GM21381 (cell line): ENCODE measurements around the gene PRICKLE2.

Experiments
- ATAC-seq: cut with Tn5 transposase; IDR thresholded peaks from one replicate; pipeline ENCODE4 v1.9.1; 2021; ENCODE audit warnings: mild to moderate bottlenecking, moderate library complexity; ENCODE audit not compliant: unreplicated experiment

PRICKLE2 gene

DNA sequence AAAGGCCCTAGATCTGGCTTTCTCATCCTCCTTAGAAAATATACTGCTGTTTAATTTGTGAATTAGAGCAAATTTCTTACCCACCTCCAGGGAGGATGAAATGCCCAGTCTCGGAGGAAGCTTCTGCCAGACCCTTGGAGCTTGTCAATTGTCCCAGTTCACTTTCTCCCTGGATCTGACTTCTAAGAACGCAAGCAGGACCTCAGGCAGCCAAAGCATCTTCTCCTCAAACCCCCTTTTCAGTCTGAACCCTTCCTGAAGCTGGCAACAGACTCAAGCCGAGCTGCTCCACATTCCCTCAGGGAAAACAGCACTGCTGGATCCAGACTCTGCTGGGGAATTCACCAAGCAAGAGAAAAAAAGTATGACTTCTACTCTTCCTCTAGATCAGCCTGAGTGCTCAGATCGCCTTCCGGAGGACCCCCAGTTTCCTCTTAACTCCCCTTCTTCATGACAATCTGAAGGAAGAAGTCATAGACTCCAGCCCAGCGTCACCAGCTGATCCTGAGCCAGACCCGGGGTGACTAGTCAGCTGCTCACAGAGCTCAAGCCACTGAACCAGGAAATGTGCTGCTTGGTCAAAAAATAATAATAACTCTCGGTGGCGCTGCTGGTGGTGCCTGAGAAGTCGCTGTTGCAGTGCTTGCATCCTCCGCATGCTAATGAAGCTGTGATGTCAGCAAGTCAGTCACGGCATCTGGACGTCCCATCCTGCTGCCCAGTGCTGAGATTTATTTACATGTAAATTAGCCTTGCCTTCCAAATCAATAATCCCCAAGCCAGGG is at the start of gene PRICKLE2:
TSS of gene PRICKLE2 (minus strand) at position 641 of the 785 bp plus-strand sequence. CDS start 26,539 bp downstream, outside the sequence.
- ATAC-seq = peak; percentile 90

- no peak for ATAC-seq
Measured at GRCh38 chr3:64272842-64273241, 47.6 kb upstream of the PRICKLE2 start.

DNA sequence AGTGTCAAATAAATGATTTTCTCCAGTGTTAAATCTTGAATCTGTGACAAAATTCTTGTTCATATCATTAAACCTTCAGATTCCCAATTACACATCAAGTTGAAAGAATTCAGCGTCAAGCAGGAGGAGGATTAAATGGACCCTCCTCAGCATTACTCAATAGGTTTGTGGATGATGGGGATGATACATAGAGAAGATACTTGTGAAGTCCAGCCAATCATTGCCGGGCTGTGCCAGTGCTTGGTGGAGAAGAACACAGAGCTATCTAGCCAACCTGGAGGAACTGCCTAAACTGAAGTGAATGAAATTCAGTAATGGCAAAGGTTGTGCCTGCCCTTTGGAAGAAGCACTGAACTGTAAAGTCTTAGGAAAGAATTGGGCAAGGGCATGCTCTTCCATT is 47.0 kb upstream of the PRICKLE2 start:
- no peak for ATAC-seq

DNA sequence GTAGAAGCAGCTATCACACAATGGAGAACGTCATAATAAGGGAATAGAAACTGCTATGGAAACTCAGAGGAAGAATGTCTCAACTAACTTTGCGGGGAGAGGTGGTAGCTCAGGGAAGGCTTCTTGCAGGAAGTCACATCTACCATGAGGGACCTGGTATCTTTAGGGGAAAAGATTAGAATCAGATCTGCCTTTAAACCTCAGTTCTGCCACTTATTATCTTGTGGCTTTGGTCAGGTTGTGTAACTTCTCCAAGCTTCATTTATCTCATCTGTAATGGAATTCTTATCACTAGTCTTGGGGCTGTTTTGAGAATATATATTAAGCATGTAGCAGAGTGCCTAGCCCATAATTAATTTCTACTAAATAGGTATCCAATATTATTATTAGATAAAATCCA is 46.4 kb upstream of the PRICKLE2 start:
- no peak for ATAC-seq

DNA sequence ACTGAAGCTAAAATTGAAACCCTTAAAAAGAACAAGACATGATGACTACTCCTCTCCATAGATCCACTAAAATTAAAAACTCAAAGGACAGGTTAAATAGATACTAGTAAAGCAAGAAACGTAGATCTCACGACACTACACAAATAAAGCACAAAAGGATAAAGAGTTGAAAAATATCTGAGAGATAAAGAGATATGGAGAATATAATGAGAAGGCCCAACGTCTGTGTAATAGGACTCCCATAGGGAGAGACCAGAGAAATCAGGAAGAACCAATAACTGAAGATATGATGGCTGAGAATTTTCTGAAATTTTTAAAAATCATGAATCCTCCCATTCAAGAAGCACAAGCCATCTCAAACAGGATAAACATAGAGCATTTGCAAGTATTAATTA is 45.6 kb upstream of the PRICKLE2 start:
- no peak for ATAC-seq

GRCh38 chr3:64270142-64270865 is 45.0 kb upstream of the PRICKLE2 start:
- no peak for ATAC-seq

DNA sequence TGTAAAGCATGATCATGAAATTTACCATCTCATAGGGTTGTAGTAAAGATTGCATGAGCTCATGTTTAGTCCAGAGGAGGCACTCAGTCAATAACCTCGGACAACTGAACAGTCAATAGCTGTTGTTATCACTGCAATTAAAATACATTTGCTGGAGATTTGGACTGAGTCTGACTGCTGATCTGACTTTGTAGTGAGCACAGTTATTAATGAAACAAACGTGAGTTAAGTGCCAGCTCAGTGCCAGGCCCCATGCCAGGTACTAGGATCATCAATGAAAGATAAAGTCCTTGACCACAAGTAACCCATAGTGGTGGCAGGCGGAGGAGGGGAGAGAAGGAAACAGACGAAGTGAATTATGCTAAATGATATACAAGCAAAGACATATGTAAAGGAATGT is 43.7 kb upstream of the PRICKLE2 start:
- ATAC-seq = no peak

DNA sequence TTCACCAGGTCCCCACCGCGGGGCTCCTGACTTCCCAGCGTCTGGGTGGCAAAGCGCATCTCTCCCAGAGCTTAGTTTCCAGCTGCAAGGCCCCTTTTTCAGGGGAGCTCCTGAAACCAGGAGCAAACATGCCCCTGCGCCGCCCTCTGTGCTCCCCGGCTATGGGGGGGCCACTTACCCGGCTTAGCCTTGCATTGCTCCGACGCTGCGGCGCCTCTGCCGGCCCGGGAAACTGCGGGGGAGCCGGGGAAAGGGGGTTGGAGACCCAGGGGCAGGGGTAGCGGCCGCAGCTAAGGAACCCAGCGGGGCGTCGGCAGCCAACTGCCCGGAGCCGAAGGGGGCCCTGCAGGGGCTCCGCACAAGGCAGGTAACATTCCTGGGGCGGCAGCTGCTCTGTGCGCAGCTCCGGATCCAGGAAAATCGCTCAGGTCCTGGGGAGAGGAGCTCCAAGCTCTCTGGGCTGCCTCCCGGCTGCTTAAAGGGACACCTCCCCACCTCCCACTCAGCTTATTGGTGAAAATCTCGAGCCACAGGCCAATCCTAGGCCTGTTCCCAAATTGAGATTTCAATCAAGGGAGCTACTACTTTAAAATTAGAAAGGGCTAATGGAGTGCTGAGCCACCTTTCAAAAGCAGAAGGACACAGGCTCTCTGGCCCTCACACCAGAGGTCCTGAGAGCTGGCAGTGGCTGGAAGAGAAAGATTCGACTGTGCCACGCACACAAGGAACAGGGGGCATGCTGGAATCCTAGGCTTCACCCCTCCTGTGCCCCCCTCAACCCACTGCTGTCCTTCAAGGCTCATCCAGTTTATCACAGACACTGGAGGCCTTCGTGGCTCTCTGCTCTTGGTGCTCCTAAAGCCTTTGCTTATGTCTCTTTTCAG is 42.7 kb upstream of the PRICKLE2 start:
- no peak for ATAC-seq

- no peak for ATAC-seq
Measured at GRCh38 chr3:64266983-64267382, 41.7 kb upstream of the PRICKLE2 start.

DNA sequence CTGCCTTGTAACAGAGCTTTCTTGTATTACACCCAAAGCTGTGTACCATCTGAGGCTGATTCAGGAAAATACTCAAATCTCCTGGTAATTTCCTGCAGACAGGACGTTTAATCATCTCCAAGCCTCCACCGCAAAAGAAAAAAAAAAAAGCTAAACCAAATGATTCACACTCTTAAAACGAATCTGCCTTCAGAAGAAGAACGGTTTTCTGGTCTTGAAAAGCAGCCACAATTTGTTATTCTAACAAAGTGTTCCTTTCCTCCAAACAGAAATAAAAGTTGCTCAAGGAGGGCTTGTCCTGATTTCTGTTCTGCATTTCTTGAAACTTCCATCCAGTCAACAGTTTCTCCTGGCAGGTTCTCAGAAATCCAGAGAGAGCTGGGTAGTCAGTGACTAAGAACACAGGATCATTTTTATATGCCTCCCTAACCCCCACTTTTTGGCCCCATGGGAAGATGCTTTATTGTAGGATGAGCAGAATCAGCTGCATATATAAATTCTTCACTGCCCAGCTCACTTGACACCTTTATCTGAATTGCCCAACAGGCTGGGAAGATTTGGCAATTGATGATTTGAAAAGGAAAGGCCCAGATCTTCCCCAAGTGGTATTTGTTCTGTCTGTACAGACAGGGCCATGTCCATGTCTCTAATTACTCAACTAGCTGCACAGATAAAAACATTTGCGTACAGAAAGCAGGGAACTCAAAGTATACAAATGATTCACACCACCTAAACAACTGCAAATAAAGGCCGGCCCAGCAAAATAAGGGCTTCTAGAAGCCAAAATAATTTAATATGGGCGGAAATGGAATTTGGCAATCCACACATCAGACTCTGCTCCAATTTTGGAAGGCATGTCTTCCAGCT is 41.0 kb upstream of the PRICKLE2 start:
- ATAC-seq = no peak

DNA sequence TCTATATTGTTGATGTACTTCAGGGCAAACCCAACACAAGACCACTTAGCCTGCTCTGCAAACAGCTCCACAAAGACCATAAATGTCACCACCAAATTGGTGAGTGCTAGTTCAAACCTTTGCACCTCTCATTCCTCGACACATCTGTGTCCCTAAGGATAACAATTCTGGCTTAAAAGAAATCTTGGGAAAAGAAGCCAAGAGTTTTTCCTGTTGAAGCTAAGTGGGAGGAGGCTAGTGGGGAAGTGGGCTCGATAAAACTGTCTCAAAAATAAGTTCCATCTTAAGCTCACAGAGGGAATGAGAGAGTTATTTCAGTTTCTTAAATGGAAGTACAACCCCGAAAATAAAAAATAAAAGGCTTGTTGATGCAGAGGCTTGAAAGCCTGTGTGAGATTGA is 40.4 kb upstream of the PRICKLE2 start:
- ATAC-seq = no peak

GRCh38 chr3:64264501-64265109 is 39.3 kb upstream of the PRICKLE2 start:
- ATAC-seq = no peak

DNA sequence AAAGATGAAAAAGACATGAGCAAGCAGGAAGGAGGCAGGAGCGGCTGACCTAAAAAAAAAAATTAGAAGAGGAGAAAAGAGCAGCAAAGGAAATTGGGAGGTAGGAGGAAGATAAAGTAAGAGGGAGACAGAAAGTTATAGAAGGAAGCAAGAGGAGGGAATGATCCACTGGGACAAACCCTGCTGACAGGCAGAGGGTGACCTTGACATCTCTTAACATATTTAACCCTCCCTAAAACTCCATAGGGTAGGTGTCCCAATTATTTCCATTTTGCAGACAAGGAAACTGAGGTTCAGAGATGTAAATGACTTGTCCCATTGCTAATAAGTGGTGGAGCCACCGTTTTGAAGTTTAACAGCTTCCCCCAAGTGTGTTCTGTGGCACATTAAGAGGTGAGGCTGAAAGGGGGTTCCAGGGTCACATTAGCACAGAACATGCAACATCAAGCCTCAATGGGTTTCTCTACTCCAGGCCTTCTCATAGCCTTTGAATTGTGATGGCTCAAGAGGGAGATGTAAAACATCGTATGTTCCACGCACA is 37.4 kb upstream of the PRICKLE2 start:
- no peak for ATAC-seq

GRCh38 chr3:64260431-64260830 is 35.2 kb upstream of the PRICKLE2 start:
- ATAC-seq = no peak

- ATAC-seq = no peak
Measured at GRCh38 chr3:64259636-64260035, 34.4 kb upstream of the PRICKLE2 start.

GRCh38 chr3:64257100-64257755 is 32.0 kb upstream of the PRICKLE2 start:
- ATAC-seq = no peak

DNA sequence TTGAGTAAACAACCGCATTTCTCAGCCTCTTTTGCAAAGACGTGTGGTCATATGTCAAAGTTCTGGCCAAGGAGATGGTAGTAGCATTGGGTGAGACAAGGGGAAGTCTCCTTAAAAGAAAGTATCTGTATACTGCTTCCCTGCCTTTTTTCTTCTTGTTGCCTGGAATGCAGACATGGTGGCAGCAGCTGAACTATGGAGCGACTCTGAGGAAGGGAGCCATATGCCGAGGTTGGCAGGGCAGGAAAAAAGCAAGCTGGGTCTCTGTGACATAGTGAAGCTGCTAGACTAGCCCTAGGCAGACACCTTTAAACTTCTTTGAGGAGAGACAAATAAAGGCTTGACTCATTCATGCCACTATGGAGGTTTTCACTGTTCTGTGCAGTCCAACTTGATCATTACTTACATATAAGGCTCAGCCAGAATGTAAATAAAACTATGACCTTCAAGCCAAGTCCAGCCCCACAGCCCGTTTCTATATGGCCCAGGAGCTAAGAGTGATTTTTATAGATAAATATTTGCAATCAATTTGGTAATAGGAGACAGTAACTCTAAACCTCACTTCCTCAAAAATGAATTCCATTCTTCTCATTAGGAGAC is 30.6 kb upstream of the PRICKLE2 start:
- ATAC-seq = no peak

DNA sequence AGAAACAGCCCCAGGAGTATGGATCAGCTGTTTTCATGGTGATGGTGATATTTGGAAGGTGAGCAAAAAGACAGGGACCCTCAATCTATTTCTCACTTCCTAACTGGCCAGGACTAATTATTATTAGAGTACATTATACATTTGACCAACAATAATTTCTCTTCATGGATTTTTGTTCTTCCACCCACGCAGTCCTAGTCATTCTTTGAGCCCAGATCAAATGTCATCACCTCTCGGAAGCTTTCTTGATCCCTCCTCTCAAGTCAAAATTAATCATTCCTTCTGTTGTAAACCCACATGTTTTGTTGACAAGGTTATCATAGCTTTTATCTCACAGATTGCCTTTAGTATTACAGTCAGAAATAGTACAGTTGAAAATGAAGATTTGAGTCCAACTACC is 29.2 kb upstream of the PRICKLE2 start:
- ATAC-seq = no peak

DNA sequence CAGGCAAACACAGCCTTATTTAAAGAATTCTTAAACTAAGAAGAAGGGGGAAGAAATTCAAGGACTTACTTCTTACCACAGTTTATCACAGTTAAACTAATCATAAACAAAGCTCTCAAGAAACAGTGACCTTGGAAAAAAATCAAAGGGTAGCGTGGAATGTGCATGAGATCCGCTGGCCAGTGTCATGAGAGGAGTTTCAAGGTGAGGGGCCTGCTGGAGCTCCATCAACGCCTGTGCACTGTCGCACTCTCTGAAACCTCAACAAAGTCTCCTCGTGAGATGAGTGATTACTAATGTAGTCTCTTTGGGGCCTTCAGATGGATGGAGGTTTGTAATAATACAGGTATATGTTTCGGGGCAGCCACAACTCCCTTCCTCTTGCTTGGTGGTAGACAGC is 28.4 kb upstream of the PRICKLE2 start:
- no peak for ATAC-seq
